HEK293T (cell line): ENCODE measurements around the gene TDP2.

Experiments
- BHLHE40 ChIP-seq: fragments of 450-650 bp; IDR thresholded peaks from 2 replicates; pipeline ENCODE4 v1.6.1; 2016; ENCODE audit warnings: mild to moderate bottlenecking, moderate library complexity, borderline replicate concordance
- ELF4 ChIP-seq: fragments of 450-650 bp; IDR thresholded peaks from 2 replicates; pipeline ENCODE4 v1.6.1; 2017; ENCODE audit warnings: antibody characterized with exemption
- FOXK2 ChIP-seq: fragments of 450-650 bp; IDR thresholded peaks from 2 replicates; pipeline ENCODE4 v1.6.1; 2016; ENCODE audit warnings: mild to moderate bottlenecking
- FOXM1 ChIP-seq: fragments of 450-650 bp; IDR thresholded peaks from 2 replicates; pipeline ENCODE4 v1.6.1; 2017; ENCODE audit warnings: mild to moderate bottlenecking, borderline replicate concordance
- HDGF ChIP-seq: fragments of 450-650 bp; IDR thresholded peaks from 2 replicates; pipeline ENCODE4 v1.6.1; 2017; ENCODE audit warnings: antibody characterized with exemption, borderline replicate concordance
- NFRKB ChIP-seq: fragments of 450-650 bp; IDR thresholded peaks from 2 replicates; pipeline ENCODE4 v1.6.1; 2016; ENCODE audit warnings: mild to moderate bottlenecking, moderate library complexity
- ZNF384 ChIP-seq: fragments of 450-650 bp; IDR thresholded peaks from 2 replicates; pipeline ENCODE4 v1.6.1; 2016

DNA sequence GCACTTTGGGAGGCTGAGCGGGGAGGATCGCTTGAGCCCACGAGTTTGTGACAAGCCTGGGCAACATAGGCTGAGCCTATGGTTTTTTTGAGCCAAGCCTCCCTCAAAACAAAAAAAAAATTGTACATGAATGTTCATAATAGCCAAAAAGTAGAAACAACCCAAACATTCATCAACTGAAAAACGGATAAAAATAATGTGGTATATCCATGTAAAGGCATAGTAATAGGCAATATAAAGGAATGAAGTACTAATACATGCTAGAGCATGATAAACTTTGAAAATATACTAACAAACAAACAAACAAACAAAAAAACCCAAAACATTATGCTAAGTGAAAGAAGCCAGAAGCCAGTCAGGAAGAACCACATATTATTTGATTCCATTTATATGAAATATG lies 56.0 kb downstream of the TDP2 start:
- no peak for TF ChIP-seq BHLHE40
- TF ChIP-seq ZNF384, result no peak
- no peak for TF ChIP-seq ELF4
- TF ChIP-seq NFRKB, result no peak
- no peak for TF ChIP-seq FOXM1
- no peak for TF ChIP-seq HDGF
- TF ChIP-seq FOXK2, result no peak
